ENCODE data around the gene HDAC2.
A peak's percentile ranks its signal among the peaks of the same experiment; 100 is the strongest.
"Not testable (repeated sequence)": the region's sequence is repeated elsewhere in the genome, so short reads cannot be mapped to it uniquely, and the experiment has no call there.

Gene HDAC2

DNA sequence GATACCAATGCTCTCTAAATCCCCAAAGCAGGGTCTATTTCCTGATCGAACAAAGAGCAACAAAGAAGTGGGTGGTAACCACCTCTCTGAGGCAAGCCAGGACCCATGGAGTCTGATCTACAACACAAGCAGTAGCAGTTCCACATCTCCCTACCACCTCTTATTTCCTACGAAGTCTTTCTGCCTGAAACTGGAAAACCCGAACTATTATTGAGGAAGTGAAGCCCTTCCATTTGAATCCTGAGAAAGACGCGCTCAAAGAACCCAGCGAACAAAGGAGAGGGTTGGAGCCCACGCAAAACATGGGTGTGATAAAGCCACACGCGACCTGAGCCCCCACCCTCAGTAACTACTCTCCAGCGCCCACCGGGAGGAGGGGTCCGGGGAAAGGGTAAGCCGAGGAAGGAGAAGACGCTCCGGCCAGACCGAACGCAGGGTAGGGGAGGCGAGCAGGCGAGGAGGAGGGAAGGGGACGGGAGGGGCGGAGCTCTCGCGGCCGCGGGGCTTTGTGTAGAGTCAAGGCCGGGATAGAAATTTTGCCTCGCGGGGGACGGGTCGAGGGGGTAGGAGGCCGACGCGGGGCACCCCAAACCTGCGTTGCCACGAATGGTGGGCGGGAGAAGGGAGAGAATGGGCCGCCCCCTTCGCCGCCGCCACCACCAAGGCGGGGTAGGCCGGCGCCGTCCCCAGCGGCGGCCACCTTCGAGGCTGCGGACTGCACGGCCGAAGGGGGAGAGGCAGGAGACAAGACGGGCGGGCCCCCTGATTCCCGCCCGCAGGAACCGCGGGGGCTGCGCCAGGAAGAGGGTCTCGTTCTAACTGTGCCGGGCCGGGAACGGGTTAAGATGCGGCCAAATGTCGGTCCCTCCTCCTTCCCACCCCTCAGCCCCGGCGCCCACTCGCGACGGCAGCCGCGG is 802 bp downstream of the HDAC2 start:
- peak; percentile 33 for DNase-seq

DNA sequence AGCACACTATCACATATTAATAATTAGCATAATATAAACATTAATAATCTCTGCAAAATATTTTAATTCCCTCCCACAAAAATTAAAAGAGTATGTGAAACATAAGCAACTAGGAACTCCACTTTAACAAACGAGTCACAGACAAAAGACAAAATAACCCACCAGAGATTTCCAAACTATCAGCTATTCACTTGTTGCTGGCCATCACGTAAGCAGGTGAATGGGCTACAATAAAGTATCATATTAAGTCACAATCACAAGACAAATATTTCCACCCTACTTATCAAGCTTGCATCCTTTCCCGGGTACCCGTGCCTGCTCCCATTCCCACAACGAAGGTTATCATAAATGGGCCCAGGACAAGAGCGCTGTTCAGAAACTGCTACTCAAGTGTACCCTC is 2.5 kb downstream of the HDAC2 start:
- no peak for DNase-seq

DNA sequence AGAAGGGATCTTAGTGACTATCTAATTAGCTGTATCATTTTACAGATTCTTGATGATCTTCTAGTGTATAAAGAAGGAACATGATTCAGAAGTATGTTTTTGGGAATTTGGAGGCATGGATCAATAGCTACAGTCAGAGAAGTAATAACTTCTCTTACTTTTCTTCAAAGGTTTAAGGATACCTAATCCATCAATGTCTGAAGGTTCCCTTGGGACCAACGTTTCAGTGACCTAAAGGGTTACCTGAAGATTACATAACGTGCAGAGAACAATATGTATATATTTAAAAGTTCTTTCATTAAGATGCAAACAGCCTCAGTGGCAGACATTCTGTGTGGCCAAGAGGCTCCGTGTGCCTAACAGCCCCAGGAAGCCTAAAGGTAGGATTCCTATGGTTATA is 3.2 kb downstream of the HDAC2 start:
- DNase-seq = no peak

DNA sequence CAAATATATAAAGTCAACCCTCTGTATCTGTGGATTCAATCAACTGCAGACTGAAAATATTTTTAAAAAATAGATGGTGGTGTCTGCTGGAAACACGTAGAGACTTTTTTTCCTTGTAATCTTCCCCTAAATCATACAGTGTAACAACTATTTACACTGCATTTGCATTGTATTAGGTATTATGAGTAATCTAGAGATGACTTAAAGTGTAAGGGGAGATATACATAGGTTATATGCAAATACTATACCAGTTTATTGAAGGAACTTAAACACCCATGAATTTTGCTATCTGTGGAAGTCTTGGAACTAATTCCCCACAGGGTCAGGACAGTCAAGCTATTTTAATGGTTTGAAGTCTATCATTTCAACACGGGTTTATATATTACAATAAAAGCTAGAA is 10.2 kb downstream of the HDAC2 start:
- DNase-seq = no peak

DNA sequence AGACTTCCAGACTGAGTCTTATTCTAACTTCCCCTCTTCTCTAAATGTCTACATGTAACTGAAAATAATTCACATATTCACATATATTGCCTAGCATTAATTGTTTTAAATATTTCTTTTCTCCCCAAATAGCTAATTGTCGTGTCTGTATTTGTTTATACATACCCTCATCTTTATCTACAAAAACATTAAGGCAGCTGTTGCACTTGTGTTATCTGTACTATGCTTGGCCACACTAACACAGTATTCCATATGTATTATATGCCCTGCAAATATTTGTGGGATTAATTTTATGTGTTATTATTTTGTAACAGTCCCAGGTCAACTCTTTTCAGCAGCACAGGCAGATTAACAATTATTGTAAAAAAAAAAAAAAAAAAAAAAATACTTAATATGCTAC is 11.7 kb downstream of the HDAC2 start:
- no peak for DNase-seq

DNA sequence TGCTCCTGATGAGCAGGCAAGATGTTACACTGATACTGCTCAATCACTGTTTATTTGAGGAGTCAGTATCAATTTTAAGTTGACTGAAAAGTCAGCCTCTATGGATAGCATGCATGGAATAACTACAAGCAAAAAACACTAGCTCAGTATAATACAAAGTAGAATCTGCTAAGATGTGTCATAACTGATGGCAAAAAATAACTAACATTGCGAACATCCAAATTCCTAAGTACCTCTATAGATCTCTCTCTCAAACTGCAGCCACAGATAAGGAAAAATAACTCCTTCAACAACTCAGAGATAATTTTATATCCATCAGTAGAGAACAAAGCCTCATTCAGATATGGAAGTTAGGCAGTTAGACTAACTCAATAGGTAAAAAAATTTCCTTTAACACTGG is 16.3 kb downstream of the HDAC2 start:
- DNase-seq = no peak

DNA sequence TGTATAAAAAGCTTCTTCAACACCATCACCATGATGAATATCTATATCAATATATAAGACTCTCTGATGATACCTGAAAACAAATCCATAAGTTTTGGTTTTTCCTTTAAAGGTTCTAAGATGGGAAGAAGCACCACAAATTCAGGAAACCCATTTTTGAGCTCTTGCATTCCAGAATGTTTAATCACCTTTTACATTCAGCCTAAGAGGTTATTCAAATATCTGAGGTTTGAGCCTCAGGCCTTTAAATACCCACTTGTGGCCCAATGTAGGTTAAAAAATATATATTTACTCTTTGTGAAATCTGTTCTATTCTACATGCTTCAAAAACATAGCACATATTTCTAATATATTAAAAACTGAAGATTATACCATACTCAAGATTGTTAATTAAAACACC is 17.6 kb downstream of the HDAC2 start:
- DNase-seq = no peak

DNA sequence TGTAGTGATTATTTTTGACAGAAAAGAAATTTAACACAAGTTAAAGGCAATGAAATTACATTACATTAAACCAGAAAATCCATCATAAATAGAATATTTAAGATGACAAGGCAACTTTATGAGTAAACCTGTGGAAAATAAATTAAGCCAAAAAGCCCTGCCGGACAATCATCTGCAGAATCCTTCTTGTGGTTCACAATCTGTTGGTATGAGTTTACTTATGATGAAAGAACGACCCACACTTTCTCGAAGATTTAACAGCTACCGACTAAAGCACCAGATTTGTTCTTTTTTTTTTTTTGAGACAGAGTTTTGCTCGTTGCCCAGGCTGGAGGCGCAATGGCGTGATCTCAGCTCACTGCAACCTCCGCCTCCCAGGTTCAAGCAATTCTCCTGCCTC is 21.4 kb downstream of the HDAC2 start:
- DNase-seq = no peak

DNA sequence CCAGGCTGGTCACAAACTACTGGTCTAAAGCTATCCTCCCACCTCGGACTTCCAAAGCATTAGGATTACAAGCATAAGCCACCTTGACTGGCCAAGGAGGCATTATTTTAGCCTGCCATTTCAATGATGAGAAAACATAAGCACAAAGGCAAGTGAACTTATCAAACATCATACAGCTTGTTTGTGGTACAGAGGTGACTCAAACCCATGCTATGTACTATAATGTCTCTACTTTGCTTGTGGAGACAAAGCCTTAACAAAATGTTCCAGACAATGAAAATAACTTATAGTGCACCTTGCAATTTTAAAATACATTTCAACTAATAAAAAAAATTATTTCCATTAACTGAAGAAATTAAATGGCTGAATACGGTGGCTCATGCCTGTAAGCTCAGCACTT is 26.2 kb downstream of the HDAC2 start:
- no peak for DNase-seq

DNA sequence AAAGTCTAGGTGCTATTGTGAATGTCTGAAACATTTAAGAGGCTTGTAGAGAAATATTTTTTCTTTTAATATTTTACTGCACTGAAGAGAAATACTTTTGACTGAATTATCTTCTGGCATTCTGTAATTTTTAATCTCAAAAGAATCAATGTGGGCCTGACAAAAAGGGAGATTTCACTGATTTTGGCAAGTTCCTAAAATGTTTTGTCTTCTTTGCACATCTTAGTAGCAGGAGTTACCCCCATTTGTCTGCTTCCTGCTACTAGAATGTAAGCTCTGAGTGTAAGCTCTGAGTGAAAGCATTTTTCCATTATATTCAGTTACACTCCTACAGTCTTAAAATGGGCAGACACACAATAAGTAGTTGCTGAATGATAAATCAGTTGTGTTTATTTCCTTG is 31.1 kb downstream of the HDAC2 start:
- no peak for DNase-seq

DNA sequence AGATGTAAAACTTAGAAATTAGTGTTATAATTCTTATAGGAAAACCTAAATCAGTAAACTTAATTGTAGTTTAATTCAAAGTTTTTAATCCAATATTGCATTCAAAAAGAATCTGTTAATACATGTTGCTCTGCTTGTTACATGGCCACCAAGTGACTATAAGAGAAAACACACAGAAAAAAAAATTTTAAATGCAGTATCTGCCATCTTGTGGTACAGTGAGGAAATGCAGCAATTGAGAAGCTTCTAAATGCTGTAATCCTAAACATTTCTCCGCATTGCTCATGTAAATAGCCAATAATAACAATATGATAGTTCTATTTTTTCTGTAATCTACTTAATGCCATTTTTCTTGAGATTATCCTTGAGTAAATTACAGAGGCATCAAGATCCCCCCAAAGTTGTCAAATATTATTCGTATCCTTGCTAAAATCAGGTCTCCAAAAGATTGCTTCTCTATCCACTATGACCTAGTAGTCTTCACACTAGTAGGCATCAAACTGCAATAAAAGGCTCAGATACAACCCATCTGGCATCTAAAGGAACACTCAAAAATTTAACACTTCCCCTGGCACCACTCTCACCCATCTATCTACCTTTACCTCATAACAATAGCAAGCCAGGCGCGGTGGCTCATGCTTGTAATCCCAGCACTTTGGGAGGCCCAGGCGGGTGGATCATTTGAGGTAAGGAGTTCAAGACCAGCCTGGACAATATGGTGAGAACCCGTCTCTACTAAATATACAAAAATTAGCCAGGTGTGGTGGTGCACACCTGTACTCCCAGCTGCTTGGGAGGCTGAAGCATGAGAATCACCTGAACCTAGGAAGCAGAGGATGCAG is 34.6 kb downstream of the HDAC2 start:
- peak; percentile 51 for DNase-seq

DNA sequence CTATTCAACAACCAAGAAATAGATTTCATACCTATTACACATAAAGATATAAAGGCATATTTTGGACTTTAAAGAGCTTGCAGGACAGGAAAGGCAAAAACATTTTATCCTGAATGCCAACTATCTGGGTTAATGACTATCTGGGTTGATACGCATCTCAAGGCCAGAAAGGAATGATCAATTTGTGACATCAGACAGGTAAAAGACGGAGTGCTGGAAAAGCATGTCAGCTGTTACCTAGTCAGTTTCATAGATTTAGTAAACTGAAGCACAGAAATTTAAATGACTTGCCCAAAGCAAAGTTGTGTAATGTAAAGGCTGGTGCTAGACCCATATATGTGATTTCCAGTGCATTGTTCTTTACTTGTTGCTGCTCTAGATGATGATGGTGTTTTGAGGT is 36.8 kb downstream of the HDAC2 start:
- DNase-seq = no peak

DNA sequence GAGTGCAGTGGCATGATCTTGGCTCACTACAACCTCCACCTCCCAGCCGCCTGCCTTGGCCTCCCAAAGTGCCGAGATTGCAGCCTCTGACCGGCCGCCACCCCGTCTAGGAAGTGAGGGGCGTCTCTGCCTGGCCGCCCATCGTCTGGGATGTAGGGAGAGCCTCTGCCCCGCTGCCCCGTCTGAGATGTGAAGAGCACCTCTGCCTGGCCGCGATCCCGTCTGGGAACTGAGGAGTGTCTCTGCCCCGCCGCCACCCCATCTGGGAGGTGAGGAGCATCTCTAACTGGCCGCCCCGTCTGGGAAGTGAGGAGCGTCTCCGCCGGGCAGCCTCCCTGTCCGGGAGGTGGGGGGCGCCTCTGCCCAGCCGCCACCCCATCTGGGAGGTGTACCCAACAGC is 39.0 kb downstream of the HDAC2 start:
- not testable (repeated sequence) for DNase-seq

DNA sequence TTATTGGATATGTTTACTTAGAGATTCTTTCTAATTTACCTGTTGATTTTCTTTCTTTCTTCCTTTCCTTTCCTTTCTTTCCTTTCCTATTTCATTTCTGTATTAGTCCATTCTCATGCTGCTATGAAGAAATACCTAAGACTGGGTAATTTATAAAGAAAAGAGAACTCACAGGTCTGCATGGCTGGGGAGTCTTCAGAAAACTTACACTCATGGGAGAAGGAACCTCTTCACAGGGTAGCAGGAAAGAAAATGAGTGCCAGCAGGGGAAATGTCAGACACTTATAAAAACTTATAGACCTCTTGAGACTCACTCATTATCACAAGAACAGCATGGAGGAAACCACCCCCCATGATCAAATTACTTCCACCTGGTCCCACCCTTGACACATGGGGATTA is 40.8 kb downstream of the HDAC2 start:
- no peak for DNase-seq

DNA sequence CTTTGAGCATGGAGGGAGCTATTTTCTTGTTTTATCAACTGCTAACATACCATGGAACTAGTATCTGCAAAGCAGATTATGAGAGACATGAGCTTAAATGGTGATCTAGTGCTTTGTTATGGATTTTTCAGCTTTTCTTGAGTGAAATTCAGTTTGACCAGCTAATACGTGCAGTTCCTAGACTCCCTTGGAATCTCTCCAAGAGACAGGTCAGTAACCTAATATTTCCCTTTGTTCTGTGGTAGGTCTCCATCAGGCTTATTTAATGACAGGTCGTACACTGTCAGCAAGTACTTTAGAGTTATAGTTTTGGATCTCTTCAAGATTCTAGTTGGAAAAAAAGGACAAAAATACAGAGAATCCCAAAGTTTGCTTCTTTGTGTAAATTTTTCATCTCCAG is 43.9 kb downstream of the HDAC2 start:
- no peak for DNase-seq

DNA sequence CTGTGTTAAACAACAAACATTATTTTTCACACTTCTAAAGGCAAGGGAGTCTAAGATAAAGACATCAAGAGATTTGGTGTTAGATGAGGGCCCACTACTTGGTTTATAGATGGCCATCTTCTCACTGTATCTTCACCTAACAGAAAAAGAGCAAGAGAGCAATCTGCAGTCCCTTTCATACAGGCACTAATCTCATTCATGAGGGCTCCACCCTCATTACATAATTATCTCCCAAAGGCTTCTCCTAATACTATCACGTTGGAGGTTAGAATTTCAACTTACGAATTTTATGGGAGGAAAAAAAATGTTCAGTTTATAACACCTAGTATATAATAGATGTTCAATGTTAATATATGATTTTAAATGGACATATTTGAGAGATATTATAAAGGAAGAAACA is 45.6 kb downstream of the HDAC2 start:
- DNase-seq = no peak

DNA sequence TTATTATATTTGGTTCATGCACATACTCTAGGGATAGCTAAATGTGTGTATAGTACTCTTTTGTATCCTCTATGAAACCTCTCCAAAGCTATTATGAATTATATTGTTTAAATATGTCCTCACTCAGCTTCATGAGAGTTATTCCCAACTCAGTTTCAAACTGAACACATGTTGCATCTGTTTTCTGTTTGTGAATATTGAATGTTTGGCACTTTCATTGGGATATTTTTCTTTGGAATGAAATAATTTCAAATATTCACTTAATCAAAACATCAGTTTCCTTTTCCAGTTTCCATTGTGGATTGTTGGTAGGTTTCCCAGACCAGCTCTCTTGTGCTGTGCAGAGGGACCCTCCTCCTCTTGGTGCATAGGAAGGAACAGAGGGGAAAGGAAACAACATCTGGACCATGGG is 46.6 kb downstream of the HDAC2 start:
- DNase-seq = no peak

DNA sequence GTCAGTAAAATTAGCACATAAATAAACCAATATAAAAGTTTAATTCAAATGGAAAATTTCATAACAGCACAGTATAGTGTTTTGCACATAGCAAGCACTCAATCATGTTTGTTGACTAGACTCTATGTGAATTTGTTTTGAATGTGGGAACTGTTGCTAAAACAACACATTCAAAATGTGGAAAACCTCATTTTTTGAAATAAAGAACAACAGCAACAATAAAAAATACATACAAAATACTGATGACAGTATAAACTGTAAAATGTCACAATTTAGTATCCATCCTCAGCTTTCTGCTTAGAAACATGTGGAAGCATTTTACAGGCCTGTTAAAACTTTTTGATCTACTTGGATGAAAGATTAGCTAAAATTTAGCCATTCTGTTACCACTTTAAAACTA is 47.4 kb downstream of the HDAC2 start:
- no peak for DNase-seq

DNA sequence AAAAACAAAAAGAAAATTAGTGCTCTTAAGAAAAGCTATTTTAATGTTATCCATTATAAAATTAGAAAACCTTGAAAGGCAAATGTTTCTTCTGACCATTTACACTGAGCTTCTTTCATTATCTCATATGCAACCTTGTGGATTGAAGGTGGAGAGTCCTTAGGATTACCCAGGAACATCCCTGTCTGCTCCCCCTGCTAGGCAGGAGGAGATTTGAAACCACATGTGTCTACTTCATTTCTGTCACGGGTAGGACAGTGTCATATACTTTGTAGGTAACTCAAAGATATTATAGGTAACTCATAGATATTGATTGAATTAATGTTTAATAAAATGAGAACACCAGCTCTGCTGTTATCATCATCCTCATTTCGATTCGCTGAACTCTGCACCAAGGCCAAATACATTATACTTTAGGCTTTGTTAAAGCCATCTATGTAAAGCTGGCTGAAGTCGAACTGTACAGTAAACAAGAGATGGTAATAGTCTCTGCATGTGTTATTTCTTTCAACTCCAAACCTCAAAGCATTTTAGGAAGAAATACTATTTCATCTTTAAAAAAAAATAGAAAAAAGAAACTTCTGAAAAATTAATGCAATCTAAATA is 49.5 kb downstream of the HDAC2 start:
- no peak for DNase-seq

DNA sequence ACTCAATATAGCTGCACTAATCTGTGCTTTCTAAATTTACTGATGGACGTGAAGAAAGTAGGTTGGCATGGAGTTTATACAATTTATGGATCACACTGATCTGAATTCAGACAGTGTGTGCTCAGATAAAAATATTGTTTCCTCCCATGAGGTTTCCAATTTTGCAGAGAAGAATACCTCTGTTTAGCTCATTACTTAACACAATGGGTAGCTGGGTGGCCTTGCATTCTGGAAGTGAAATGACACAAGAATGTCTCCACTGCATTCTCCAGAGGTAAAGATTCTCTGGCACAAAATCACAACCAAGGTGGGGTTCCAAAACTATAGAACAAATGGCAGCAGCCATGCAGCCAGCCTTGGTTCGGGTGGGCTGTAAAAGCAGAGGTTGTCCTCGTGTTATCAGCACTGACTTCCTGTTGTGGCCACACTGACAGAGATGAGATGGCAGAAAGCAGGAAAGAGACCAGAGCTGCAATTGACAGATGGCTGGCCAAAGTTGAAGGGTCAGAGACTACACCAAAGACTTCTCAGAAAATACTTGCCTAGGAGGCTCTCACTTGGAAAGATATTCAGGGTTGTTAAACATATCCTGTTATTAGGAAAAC is 50.2 kb downstream of the HDAC2 start:
- DNase-seq = no peak

DNA sequence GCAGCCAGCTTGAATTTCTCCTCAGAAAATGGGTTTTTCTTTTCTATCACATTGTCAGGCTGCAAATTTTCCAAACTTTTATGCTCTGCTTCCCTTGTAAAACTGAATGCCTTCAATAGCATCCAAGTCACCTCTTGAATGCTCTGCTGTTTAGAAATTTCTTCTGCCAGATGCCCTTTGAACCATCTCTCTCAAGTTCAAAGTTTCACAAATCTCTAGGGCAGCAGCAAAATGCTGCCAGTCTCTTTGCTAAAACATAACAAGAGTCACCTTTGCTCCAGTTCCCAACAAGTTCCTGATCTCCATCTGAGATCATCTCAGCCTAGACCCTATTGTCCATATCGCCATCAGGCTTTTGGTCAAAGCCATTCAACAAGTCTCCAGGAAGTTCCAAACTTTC is 60.7 kb downstream of the HDAC2 start:
- not testable (repeated sequence) for DNase-seq

DNA sequence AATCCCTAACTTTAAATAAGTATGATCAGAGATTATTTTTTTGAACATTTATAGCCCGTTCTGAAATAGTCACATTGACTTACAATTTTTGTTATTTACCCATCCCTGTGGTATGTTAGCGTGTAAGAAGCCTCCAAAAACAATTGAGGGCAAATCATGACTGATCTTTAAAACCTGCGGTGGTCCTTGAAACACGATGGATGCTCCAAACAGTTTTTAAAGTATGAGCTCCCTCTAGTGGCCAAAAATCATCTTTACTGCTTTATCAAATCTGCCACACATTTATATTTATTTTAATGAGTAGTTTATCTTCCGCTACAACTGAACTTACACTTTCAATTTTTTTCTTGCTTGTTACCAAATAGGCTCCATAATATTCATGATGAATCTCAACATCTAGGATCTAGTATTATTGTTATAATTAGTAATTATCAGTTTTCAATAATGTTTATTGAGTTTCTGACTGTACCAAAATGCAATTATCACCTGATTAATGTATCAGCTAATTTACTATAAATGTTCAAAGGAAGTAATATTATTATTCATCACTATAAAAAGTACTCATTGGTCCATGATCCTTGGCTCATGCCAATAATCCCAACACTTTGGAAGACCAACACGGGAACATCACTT is 61.6 kb downstream of the HDAC2 start:
- peak; percentile 69 for DNase-seq

DNA sequence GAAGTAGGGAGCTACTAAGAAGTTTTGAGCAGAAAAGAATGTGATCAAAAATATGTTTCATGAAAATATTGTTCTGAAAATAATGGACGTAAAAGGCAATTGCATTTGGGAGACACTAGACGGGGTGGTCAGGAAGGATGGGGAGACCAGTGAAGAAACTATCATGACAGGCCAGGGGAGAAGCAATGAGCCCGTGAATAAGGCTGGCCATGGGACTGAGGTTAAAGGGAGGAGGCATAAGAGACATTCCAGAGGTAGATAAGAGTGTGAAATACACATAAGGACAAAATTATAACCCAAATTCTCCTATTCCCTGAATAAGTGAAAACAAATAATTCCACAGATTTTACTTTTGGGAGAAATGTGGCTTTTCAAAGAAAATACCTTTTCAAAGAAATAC is 62.1 kb downstream of the HDAC2 start:
- DNase-seq = no peak
